Measurements from ENCODE around the gene CYP8B1. TPM values are rescaled to one million over a fixed set of nuclear protein-coding genes. Genes with fewer than 3 reads are reported as not detected.
A peak's percentile ranks its signal among the peaks of the same experiment; 100 is the strongest.

CYP8B1 gene
- total and polyA plus RNA-seq, 9 of the 15 experiments (the other 6 are each of a cell fraction or from before 2014, with no cell fraction given): 0.04 TPM; not detected in 8

DNA sequence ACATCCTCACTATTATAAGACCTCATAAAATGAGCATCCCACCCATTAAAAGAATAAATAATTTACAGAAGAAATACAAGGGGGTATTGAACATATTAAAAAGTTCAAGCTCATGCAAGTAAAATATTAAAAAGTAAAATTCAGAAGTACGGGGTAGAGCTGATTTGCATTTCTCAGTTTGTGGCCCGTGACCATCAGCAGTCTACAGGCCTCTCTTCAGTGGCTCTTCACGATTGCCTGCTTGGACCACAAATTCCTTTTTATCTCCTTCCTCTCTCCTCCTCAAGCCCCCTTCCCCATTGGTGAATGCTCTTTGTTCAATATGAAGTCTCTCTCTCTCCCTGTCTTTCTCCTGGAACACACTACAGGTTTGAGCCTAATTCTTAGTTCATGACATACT is 19.1 kb downstream of the CYP8B1 start (continued):
- TF ChIP-seq NFIX (CRISPR knock-in tag; IDR thresholded peaks at IDR 0.05; ENCODE audit: low read depth) (no peak), SIN3B (IDR thresholded peaks at IDR 0.05; ENCODE audit: low read depth) (no peak), ZNF3 (CRISPR knock-in tag; IDR thresholded peaks at IDR 0.05) (no peak)
- TF ChIP-seq, protein P1, sequence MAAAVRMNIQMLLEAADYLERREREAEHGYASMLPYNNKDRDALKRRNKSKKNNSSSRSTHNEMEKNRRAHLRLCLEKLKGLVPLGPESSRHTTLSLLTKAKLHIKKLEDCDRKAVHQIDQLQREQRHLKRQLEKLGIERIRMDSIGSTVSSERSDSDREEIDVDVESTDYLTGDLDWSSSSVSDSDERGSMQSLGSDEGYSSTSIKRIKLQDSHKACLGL (CRISPR knock-in tag; IDR thresholded peaks at IDR 0.05; ENCODE audit: borderline replicate concordance, poor library complexity, severe bottlenecking): no peak

DNA sequence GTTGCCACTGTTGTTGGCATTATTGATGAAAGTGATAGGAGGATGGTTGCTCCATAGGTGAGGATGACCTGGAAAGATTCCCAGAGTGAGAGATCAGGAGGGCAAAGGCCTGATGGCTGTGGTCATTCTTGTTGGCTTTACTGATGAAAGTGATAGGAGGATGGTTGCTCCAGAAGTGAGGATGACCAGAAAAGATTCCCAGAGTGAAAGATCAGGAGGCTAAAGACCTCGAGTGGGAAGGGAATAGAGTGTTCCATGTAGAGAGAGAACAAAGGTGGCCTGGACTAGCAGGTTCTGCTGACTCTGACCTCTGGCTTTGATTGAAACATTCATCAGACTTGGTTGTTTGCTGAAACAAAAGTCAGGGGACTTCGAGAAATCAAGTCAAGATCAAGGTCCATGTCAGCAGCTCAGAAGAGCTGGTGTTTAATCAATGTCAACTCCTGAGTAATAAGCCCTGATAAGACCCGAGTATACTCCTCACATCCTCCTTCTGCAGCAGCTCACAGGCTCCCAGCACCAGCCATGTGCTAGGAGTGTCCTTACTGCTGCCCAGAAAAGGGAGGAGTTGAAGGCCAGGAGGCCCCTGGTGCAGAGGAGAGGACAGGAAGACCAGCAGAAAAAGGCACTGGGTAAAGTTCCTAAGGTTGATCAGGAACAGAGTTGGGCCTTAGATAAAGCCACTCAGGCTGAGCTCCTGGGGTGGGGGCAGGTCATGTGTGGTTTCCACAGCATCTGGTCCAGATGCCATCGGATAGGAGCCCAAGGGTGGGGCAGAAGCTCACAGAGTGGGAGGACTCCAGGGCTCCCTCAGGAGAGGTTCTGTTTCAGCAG is 19.9 kb downstream of the CYP8B1 start:
- WGBS (ENCODE audit: insufficient coverage, low coverage, missing lambda C conversion rate): 8% methylated on average over 4 of the region's 4 CpGs
- Histone ChIP-seq H3K9me3 (replicated peaks; ENCODE audit: control insufficient read depth, insufficient read depth, low read depth, low read length) (no peaks in the 10 kb centered on the region), H3K36me3 (ENCODE audit: control insufficient read depth, insufficient read depth, low read length) (no peaks in the 10 kb centered on the region), H3K9me1 (ENCODE audit: control insufficient read depth, insufficient read depth, low read length) (no peaks in the 10 kb centered on the region), H3K79me2 (ENCODE audit: control insufficient read depth, insufficient read depth, low read length) (no peaks in the 10 kb centered on the region), H3K4me3 (no peak overlapping the region), H2AFZ (ENCODE audit: low read depth, low read length) (no peak overlapping the region), H3K27me3 (ENCODE audit: control insufficient read depth in 2 of 2, insufficient read depth in 2 of 2, low read length in 2 of 2) (peaks cover 3 to 33% of the 10 kb centered on the region in 2 experiments; a peak in 2 of 5 replicates), H3K9ac (ENCODE audit: insufficient read depth in 1 of 2, low read depth in 2 of 2, low read length in 2 of 2) (no peak overlapping the region), H4K20me1 (replicated peaks; ENCODE audit: control insufficient read depth, insufficient read depth, low read length) (no peaks in the 10 kb centered on the region), H3K4me2 (ENCODE audit: insufficient read depth, low read length) (peak overlapping the region; percentile 28; the same call in 1 of the 2 replicates), H3K4me1 (replicated peaks in 1 of 2; ENCODE audit: control insufficient read depth in 2 of 2, insufficient read depth in 2 of 2, low read length in 2 of 2) (peaks cover 7 to 26% of the 10 kb centered on the region in 2 experiments; a peak in 3 of 5 replicates), H3K27ac (ENCODE audit: extremely low read depth, low read depth, low read length) (no peak overlapping the region)
- in situ Hi-C loops (cut with MboI) (no loop called here), intact Hi-C loops (cut with micrococcal nuclease) (no loop called here)
- BruUV-seq (replicated peaks): no TSS peak
- ChIA-PET CTCF (ENCODE audit: low intra/inter-chr PET ratio) (interaction anchor here (0.6 kb wide), 1 partner anchor 11 kb away, joined by 4 read pairs; no protein-coding TSS in a partner anchor), POLR2A (interaction anchor here (0.8 kb wide), 1 partner anchor 9 kb away, joined by 4 read pairs; no protein-coding TSS in a partner anchor)
- peak; percentile 41 to 75 (median 56) for DNase-seq (ENCODE audit: extremely low read depth in 1 of 4, low spot score in 3 of 4)
- peak; percentile 35 for FAIRE-seq
- peak; percentile 83 for ATAC-seq
- TF ChIP-seq, protein P2, sequence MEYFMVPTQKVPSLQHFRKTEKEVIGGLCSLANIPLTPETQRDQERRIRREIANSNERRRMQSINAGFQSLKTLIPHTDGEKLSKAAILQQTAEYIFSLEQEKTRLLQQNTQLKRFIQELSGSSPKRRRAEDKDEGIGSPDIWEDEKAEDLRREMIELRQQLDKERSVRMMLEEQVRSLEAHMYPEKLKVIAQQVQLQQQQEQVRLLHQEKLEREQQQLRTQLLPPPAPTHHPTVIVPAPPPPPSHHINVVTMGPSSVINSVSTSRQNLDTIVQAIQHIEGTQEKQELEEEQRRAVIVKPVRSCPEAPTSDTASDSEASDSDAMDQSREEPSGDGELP (CRISPR knock-in tag; IDR thresholded peaks at IDR 0.05; ENCODE audit: borderline replicate concordance): peak; percentile 49; the same call in 1 of the 2 replicates
- TF ChIP-seq MYBL2 (IDR thresholded peaks at IDR 0.05; ENCODE audit: low read depth): no peak
- no peak for TF ChIP-seq MYBL2 (CRISPR knock-in tag; IDR thresholded peaks at IDR 0.05; ENCODE audit: borderline replicate concordance)
- TF ChIP-seq ZNF174 (CRISPR knock-in tag; IDR thresholded peaks at IDR 0.05): no peak
- TF ChIP-seq TOE1 (IDR thresholded peaks at IDR 0.05; ENCODE audit: borderline replicate concordance): no peak
- no peak for TF ChIP-seq TOE1 (CRISPR knock-in tag; IDR thresholded peaks at IDR 0.05; ENCODE audit: borderline replicate concordance, low read depth)
- TF ChIP-seq ZNF431 (CRISPR knock-in tag; IDR thresholded peaks at IDR 0.05): no peak
- no peak for TF ChIP-seq MCM7 (IDR thresholded peaks at IDR 0.05)
- TF ChIP-seq NFYB (IDR thresholded peaks at IDR 0.05; ENCODE audit: extremely low read depth, insufficient read length): no peak
- no peak for TF ChIP-seq MCM3 (IDR thresholded peaks at IDR 0.05)
- no peak for TF ChIP-seq DNMT1 (IDR thresholded peaks at IDR 0.05)
- TF ChIP-seq FUS (optimal IDR thresholded peaks at IDR 0.05; ENCODE audit: low read depth, low read length): no peak
- TF ChIP-seq SUPT5H (IDR thresholded peaks at IDR 0.05): no peak
- TF ChIP-seq CEBPB (tag; IDR thresholded peaks at IDR 0.05): no peak
- no peak for TF ChIP-seq CBX8 (IDR thresholded peaks at IDR 0.05; ENCODE audit: borderline replicate concordance, extremely low read depth, low read depth, low read length, poor library complexity, severe bottlenecking)
- no peak for TF ChIP-seq FOS (IDR thresholded peaks at IDR 0.05; ENCODE audit: extremely low read depth, insufficient read length)

Data from K562 (cell line).